ENCODE measurements around the gene ZNF511.

DNA sequence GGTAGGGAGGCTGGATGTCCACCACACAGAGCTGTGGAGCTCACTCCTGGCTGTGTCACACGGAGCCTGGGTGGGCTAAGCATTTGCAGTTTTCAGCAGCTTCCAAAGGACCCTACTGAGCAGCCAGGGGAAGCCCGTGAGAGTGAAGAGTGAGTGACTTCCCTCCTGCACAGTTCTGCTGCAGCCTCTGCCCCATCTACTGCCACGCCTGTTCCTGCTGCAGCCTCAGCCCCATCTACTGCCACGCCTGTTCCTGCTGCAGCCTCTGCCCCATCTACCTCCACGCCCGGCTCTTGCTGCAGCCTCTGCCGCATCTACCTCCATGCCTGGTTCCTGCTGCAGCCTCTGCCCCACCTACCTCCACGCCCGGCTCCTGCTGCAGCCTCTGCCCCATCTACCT lies 44.3 kb upstream of the ZNF511 start:
- no peak for TF ChIP-seq EZH2 (IDR thresholded peaks at IDR 0.05; ENCODE audit: insufficient read depth, low read length)
- TF ChIP-seq, protein P1, sequence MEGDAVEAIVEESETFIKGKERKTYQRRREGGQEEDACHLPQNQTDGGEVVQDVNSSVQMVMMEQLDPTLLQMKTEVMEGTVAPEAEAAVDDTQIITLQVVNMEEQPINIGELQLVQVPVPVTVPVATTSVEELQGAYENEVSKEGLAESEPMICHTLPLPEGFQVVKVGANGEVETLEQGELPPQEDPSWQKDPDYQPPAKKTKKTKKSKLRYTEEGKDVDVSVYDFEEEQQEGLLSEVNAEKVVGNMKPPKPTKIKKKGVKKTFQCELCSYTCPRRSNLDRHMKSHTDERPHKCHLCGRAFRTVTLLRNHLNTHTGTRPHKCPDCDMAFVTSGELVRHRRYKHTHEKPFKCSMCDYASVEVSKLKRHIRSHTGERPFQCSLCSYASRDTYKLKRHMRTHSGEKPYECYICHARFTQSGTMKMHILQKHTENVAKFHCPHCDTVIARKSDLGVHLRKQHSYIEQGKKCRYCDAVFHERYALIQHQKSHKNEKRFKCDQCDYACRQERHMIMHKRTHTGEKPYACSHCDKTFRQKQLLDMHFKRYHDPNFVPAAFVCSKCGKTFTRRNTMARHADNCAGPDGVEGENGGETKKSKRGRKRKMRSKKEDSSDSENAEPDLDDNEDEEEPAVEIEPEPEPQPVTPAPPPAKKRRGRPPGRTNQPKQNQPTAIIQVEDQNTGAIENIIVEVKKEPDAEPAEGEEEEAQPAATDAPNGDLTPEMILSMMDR (IDR thresholded peaks at IDR 0.05; ENCODE audit: insufficient read depth, low read depth, low read length): no peak
